GM21447 (cell line): ENCODE data around the gene KIAA1217.

ENCODE experiments used
- ATAC-seq: cut with Tn5 transposase; IDR thresholded peaks from one replicate; pipeline ENCODE4 v1.9.1; 2021; ENCODE audit not compliant: unreplicated experiment

The KIAA1217 gene

DNA sequence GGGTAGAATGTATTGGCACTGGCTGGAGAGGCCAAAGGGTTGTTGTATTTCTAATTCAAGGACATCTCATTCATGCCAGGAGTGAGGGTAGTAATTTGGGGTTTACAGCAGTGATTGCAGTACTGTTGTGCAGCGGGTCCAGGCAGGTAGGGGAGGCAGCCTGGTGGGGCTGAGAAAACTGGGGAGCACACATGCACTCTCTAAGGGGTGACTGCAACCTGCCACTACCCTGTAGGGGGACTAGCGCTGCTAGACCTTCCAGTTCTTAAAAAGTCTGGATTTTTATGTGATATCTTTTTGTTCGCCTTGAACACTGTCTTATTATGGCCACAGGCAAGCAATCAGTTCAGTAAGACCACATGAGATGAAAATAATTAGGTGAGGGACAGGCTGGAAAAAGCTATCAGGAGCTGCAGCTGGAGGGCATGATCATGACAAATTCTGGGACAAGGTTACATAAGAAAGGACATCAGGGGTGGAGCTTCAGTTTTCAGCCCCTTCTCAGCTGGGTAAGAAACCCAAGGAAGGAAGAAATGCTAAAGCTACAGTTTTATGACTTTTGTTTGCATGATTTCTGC lies 365.7 kb downstream of the KIAA1217 start:
- no peak for ATAC-seq

DNA sequence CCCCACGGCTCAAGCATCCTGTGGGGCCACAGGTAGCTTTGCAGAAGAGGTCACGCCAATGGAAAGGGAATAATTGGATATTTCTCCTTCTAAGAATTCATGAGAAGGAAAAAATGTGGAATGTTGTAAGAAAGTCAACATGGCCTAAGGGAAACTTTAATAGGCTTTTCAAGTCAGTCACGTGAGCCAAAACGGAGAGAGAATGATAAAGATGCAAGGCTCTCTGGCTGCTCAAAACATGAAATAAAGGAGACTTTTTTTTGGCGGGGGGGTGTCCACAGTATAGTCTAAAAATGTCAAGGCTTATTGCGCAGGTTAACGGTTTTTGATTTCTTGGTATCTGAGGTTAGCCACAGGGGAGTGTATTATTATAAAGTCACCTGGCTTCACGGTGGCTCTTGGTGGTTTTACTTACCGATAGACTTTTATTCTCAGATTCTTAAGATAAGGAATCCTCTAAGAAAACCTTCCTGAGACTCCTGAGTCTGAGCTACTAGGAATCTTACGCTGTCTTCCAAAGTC lies 366.6 kb downstream of the KIAA1217 start:
- ATAC-seq: no peak

DNA sequence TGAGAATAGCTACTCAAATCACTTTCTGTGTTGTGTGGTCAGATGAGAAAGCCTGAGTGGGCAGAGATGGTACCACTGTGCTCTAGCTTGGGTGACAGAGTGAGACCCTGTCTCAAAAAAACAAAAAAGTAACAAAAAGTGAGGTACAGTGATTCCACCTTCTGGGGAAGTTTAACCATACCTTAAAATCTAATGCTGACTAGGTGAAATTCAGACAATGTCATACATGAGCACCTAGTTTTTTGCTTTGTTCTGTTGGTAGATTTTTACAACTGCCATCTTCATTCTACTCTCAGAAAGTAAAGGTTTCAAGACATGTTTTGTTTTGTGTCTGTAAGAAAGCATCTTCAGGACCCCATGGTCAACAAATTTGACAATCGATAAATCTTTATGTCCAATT lies 370.5 kb downstream of the KIAA1217 start:
- no peak for ATAC-seq

DNA sequence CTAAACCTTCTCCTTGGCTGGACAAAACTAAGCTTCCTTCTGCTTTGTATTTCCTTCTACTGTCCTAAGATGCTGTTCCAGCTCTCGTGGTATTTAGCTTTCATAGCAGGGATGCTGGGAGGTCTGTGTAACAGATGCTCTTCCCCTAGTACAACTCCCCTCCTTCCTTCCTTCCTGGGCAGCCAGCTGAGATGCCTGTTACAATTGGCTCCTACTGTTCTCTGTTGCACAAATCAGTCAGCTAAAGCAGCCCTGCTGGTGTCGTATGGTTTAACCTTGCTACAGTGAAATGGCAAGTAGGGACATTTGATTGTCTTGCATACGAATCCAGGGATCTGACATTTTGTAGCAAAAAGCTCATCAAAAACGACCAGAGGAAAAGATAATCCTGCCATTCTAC lies 371.0 kb downstream of the KIAA1217 start:
- no peak for ATAC-seq

DNA sequence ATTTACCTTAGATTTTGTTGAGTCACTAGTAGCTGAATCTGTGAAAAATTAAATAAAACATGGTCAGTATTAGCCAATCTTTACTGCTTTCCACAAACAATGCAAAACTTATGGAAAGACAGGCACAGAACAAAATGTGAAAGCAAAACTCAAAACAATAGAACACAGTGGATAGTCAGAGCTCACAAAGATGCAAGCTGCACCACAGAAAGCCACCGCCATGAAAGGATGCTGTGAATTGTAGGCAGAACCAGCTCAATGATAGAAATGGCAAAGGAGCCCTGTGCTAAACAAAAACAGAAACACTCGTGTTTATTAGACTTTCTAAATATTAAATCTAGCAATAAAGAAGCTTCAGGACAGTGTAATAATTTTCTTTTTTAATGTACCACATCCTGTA lies 380.3 kb downstream of the KIAA1217 start:
- ATAC-seq: no peak

DNA sequence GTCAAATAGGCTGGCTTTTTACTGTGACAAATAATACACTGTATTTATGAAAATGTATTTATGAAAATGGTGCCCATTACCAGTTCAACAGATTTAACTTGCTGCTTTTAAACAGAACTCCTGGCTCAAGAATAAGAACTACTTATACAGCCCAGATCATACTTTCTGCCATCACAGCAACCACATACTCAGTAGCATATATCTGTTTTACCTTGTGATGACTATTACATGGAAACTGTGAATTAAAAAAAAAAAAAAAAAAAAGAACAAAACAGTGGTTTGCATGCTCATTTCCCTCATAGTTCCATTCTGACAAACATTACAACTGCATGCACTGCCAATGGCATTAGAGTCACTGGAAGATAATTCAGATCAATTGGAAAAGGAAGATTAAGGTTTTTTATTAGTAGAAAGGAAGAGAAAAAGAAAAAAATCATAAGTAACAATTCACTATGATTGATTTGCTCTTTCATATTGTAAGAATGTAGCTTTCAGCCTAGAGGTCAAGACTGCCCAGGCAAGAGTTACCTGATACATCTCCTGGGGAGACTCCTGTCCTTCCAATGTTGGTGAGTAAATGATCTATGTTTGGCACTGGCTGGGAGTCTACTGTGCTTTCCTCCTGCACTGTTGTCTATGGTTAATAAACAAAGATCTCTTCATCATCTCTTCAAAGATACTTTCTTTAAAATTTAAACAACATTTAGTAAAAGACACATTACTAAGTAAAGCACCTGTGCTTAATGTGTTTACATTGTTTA lies 381.9 kb downstream of the KIAA1217 start:
- no peak for ATAC-seq

DNA sequence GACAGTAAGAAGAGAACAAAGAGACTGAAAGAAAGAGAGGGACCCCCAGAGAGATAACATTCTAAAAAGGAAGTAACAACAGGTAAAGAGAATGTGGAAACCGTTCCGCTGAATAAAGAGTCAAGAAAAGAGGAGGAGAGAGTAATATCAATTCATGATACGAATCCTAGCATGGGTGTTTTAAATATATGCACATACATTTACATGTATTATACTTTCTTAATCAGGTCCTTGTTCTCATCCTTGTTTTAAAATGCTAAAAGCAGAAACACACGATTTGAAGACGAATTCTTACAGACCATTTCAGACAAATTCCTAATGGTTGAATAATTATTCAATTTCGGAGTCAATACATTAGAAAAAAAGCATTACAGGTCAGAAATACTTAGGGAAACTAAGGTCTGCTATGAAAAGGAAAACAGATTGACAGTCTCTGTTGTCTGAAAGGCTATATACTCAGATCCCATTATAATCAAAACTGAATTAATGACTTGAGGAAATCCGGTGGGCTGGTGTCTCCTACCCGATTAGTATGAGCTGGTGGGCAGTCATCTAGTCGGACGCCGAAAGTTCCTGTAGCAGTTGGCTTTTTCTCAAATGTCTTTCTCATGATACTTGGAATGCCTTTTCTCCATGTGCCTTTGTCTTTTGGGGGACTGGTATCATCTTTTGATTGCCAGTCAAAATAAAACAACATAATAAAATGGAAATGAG lies 387.4 kb downstream of the KIAA1217 start:
- ATAC-seq: no peak

DNA sequence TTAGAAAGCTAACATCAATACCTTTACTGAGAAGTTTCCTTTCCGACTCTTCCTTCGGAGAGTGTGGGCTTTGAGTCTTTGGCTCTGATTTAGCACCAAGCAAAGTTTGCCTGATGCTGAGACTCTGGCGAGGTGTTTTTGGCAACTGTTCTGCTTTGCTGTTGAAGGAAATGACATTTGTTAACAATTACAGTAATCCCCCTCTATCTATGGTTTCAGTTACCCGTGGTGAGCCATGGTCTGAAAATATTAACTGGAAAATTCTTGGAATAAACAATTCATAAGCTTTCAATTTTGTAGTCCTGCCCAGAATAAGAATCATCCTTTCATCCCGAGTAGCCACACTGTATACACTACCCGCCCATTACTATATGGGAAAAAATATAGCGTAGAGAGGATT lies 388.5 kb downstream of the KIAA1217 start:
- no peak for ATAC-seq
